ENCODE data around the gene CUX1. TPM values are rescaled to one million over a fixed set of nuclear protein-coding genes. Genes with fewer than 3 reads are reported as not detected.

The CUX1 gene
- total RNA-seq, 4 donors from 2014 or later, result 56.9 to 124 (median 93.2) TPM

GRCh38 chr7:102097601-102098161 lies 280.3 kb downstream of the CUX1 start:
- intact Hi-C loops (cut with DNase I; ENCODE audit: low total_unique reads), result no loop called here
- WGBS, 2 donors (ENCODE audit: low coverage in 1 of 2), result 47 to 60% methylated on average over 1 to 13 of the region's 13 CpGs
- peak; percentile 45 for DNase-seq
- Histone ChIP-seq H3K4me1 (peaks cover 16 to 41% (median 25%) of the 10 kb centered on the region in 4 donors), H3K27me3 (no peaks in the 10 kb centered on the region), H3K36me3 (no peaks in the 10 kb centered on the region), H3K27ac (peak overlapping the region; percentile 40 to 70 (median 64)), H3K4me3 (no peak overlapping the region), H3K9me3 (no peaks in the 10 kb centered on the region)
- TF ChIP-seq EP300 (IDR thresholded peaks at IDR 0.05; ENCODE audit: low read depth) (no peak), POLR2AphosphoS5 (IDR thresholded peaks at IDR 0.05) (peak in 1 of 3 donors; percentile 29)
- in situ Hi-C loops (cut with MboI; ENCODE audit: low pct_ligation_motif_present in 1 of 4, low pct_unique_long_range_greater_than_20kb in 1 of 4, low sequenced_read_pairs in 3 of 4), result no loop called here

DNA sequence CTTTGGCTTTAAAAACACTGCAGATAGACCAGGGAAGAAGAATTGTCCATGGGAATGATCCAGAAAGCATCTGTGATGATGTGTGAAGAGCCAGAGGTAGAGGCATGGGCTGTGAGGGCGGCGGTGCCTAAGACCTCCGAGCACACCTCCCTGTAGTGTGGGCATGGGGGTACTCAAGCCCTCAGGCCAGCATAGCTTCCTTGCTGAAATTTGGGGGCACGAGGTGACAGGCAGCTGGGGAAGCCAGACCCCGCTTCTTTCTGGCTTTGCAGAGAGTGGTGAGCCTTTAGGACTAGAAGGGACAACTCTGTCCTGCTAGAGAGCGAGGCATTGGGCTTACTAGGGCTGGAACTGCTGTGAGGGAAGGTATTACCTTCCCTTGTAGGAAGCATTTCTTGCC lies 281.6 kb downstream of the CUX1 start:
- Histone ChIP-seq H3K9me3 (no peaks in the 10 kb centered on the region), H3K4me3 (no peak overlapping the region), H3K4me1 (peaks cover 16 to 30% (median 20%) of the 10 kb centered on the region in 4 donors), H3K27ac (no peak overlapping the region), H3K27me3 (no peaks in the 10 kb centered on the region), H3K36me3 (no peaks in the 10 kb centered on the region)
- in situ Hi-C loops (cut with MboI; ENCODE audit: low pct_ligation_motif_present in 1 of 4, low pct_unique_long_range_greater_than_20kb in 1 of 4, low sequenced_read_pairs in 3 of 4) (no loop called here), intact Hi-C loops (cut with DNase I; ENCODE audit: low total_unique reads) (no loop called here)
- DNase-seq, result no peak
- no peak for TF ChIP-seq EP300 (IDR thresholded peaks at IDR 0.05; ENCODE audit: low read depth)
- no peak for TF ChIP-seq POLR2AphosphoS5 (IDR thresholded peaks at IDR 0.05)
- TF ChIP-seq, protein P1, sequence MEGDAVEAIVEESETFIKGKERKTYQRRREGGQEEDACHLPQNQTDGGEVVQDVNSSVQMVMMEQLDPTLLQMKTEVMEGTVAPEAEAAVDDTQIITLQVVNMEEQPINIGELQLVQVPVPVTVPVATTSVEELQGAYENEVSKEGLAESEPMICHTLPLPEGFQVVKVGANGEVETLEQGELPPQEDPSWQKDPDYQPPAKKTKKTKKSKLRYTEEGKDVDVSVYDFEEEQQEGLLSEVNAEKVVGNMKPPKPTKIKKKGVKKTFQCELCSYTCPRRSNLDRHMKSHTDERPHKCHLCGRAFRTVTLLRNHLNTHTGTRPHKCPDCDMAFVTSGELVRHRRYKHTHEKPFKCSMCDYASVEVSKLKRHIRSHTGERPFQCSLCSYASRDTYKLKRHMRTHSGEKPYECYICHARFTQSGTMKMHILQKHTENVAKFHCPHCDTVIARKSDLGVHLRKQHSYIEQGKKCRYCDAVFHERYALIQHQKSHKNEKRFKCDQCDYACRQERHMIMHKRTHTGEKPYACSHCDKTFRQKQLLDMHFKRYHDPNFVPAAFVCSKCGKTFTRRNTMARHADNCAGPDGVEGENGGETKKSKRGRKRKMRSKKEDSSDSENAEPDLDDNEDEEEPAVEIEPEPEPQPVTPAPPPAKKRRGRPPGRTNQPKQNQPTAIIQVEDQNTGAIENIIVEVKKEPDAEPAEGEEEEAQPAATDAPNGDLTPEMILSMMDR (IDR thresholded peaks at IDR 0.05), result no peak
- no peak for TF ChIP-seq POLR2A (IDR thresholded peaks at IDR 0.05)
- WGBS, 2 donors (ENCODE audit: low coverage in 1 of 2), result 96% methylated on average over 6 of the region's 6 CpGs; no CpG with 5 or more reads in 1 of the 2 donors

- no peaks in the 10 kb centered on the region for H3K36me3 ChIP-seq
- DNase-seq, result no peak
- in situ Hi-C loops (cut with MboI; ENCODE audit: low pct_ligation_motif_present in 1 of 4, low pct_unique_long_range_greater_than_20kb in 1 of 4, low sequenced_read_pairs in 3 of 4) (no loop called here), intact Hi-C loops (cut with DNase I; ENCODE audit: low total_unique reads) (no loop called here)
- 96% methylated on average over 3 of the region's 3 CpGs; no CpG with 5 or more reads in 1 of the 2 donors for WGBS, 2 donors (ENCODE audit: low coverage in 1 of 2)
- H3K9me3 ChIP-seq, result no peaks in the 10 kb centered on the region
- TF ChIP-seq POLR2AphosphoS5 (IDR thresholded peaks at IDR 0.05) (no peak), EP300 (IDR thresholded peaks at IDR 0.05; ENCODE audit: low read depth) (no peak), POLR2A (IDR thresholded peaks at IDR 0.05) (no peak)
- TF ChIP-seq, protein P1 (IDR thresholded peaks at IDR 0.05), result no peak
- H3K4me3 ChIP-seq, result no peak overlapping the region
- no peak overlapping the region for H3K27ac ChIP-seq
- H3K27me3 ChIP-seq, result no peaks in the 10 kb centered on the region
- H3K4me1 ChIP-seq, result peaks cover 15 to 25% (median 18%) of the 10 kb centered on the region in 4 donors
These were observed 282.0 kb downstream of the CUX1 start for GRCh38 chr7:102099474-102099873.

DNA sequence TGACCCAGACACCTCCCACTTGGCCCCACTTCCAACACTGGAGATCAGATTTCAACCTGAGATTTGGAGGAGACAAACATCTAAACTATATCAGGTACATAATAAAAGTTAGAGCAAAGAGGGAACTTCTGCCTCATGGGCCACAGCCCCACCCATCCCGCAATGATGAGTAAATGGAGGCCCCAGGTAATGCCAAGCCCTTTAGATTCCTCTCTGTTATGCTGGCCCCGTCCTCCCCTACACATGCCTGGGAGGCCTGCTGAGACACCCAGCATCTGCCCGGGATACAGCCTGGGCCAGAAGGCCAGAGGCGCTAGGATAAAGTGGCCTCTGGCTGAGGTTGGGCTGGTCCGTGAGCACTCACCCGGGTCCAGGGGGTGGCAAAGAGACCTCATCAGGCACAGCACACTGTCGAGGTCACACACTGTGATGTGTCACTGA lies 283.7 kb downstream of the CUX1 start:
- H3K9me3 ChIP-seq, result no peaks in the 10 kb centered on the region
- intact Hi-C loops (cut with DNase I; ENCODE audit: low total_unique reads), result no loop called here
- TF ChIP-seq POLR2A (IDR thresholded peaks at IDR 0.05) (no peak), EP300 (IDR thresholded peaks at IDR 0.05; ENCODE audit: low read depth) (no peak), POLR2AphosphoS5 (IDR thresholded peaks at IDR 0.05) (no peak)
- TF ChIP-seq, protein P1 (IDR thresholded peaks at IDR 0.05), result no peak
- H3K27ac ChIP-seq, result no peak overlapping the region
- H3K4me1 ChIP-seq, result peaks cover 9 to 15% (median 12%) of the 10 kb centered on the region in 4 donors
- in situ Hi-C loops (cut with MboI; ENCODE audit: low pct_ligation_motif_present in 1 of 4, low pct_unique_long_range_greater_than_20kb in 1 of 4, low sequenced_read_pairs in 3 of 4), result no loop called here
- H3K27me3 ChIP-seq, result no peaks in the 10 kb centered on the region
- no peak overlapping the region for H3K4me3 ChIP-seq
- DNase-seq, result no peak
- H3K36me3 ChIP-seq, result no peaks in the 10 kb centered on the region
- 93% methylated on average over 7 of the region's 7 CpGs; no CpG with 5 or more reads in 1 of the 2 donors for WGBS, 2 donors (ENCODE audit: low coverage in 1 of 2)
